Neutrophil (primary cell): ENCODE data around the gene COL6A2.

Experiments used
- H3K27ac ChIP-seq: fragments of 200-600 bp; sonication (generic); 2 replicates; pipeline ENCODE4 v1.5.1; 2016; ENCODE audit warnings: mild to moderate bottlenecking, moderate library complexity
- H3K27me3 ChIP-seq: fragments of 200-600 bp; sonication (generic); 2 replicates; pipeline ENCODE4 v1.6.0; 2016; ENCODE audit warnings: mild to moderate bottlenecking
- H3K36me3 ChIP-seq: fragments of 200-600 bp; sonication (generic); 2 replicates; pipeline ENCODE4 v1.5.1; 2017
- H3K4me1 ChIP-seq, 2 experiments: fragments of 200-600 bp in 1 of 2; sonication (generic) in 1 of 2; 1 replicate in 1 of 2; 2 replicates in 1 of 2; pipeline versions ENCODE4 v1.5.1 to v1.6.1; 2013 to 2016; ENCODE audit warnings: low read depth in 1 of 2, low read length in 1 of 2, mild to moderate bottlenecking in 1 of 2, moderate library complexity in 1 of 2; ENCODE audit not compliant: control insufficient read depth in 1 of 2, insufficient read depth in 1 of 2
- H3K4me3 ChIP-seq, 2 experiments: fragments of 200-600 bp in 1 of 2; sonication (generic) in 1 of 2; 1 replicate in 1 of 2; 2 replicates in 1 of 2; pipeline ENCODE4 v1.5.1; 2013 to 2016; ENCODE audit warnings: low read depth in 1 of 2, low read length in 1 of 2, mild to moderate bottlenecking in 1 of 2, moderate library complexity in 1 of 2
- H3K9me3 ChIP-seq: fragments of 200-600 bp; sonication (generic); 2 replicates; pipeline ENCODE4 v1.5.1; 2016
- TF ChIP-seq, protein P1 (sequence below): fragments of 200-600 bp; sonication (generic); IDR thresholded peaks from 2 replicates; pipeline ENCODE4 v1.5.1; 2016; ENCODE audit warnings: antibody characterized with exemption

The COL6A2 gene

DNA sequence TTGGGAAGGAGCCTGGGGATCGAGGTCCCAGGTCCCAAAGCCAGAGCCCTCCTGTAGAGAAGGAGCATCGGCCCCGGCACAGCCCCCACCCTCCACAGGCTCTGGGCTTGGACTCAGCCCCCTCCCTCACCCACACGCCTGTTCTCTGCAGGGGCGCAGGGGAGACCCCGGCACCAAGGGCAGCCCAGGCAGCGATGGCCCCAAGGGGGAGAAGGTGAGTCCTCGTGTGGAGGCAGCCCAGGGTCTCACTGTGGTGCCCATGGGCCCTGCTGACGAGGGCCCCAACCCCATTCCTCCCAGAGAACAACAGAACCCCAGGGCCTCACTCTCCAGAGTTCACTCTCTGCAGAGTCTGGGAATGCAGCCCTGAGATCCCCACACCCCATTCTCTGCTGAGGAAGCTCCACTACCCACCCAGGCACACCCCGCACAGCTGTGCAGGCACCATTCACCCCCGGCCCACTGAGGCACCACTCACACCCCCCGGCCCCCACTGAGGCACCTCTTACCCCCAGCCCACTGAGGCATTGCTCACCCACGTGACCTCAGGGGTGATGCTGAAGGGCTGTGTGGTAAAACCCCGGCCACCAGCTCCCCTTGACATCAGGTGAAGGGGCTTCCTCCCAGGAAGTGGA, 21.8 kb downstream of the COL6A2 start:
- Histone ChIP-seq H3K9me3 (no peaks in the 10 kb centered on the region), H3K27me3 (no peaks in the 10 kb centered on the region), H3K27ac (no peak overlapping the region), H3K4me1 (no peaks in the 10 kb centered on the region), H3K36me3 (no peaks in the 10 kb centered on the region), H3K4me3 (no peak overlapping the region)
- TF ChIP-seq, protein P1, sequence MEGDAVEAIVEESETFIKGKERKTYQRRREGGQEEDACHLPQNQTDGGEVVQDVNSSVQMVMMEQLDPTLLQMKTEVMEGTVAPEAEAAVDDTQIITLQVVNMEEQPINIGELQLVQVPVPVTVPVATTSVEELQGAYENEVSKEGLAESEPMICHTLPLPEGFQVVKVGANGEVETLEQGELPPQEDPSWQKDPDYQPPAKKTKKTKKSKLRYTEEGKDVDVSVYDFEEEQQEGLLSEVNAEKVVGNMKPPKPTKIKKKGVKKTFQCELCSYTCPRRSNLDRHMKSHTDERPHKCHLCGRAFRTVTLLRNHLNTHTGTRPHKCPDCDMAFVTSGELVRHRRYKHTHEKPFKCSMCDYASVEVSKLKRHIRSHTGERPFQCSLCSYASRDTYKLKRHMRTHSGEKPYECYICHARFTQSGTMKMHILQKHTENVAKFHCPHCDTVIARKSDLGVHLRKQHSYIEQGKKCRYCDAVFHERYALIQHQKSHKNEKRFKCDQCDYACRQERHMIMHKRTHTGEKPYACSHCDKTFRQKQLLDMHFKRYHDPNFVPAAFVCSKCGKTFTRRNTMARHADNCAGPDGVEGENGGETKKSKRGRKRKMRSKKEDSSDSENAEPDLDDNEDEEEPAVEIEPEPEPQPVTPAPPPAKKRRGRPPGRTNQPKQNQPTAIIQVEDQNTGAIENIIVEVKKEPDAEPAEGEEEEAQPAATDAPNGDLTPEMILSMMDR, result no peak

DNA sequence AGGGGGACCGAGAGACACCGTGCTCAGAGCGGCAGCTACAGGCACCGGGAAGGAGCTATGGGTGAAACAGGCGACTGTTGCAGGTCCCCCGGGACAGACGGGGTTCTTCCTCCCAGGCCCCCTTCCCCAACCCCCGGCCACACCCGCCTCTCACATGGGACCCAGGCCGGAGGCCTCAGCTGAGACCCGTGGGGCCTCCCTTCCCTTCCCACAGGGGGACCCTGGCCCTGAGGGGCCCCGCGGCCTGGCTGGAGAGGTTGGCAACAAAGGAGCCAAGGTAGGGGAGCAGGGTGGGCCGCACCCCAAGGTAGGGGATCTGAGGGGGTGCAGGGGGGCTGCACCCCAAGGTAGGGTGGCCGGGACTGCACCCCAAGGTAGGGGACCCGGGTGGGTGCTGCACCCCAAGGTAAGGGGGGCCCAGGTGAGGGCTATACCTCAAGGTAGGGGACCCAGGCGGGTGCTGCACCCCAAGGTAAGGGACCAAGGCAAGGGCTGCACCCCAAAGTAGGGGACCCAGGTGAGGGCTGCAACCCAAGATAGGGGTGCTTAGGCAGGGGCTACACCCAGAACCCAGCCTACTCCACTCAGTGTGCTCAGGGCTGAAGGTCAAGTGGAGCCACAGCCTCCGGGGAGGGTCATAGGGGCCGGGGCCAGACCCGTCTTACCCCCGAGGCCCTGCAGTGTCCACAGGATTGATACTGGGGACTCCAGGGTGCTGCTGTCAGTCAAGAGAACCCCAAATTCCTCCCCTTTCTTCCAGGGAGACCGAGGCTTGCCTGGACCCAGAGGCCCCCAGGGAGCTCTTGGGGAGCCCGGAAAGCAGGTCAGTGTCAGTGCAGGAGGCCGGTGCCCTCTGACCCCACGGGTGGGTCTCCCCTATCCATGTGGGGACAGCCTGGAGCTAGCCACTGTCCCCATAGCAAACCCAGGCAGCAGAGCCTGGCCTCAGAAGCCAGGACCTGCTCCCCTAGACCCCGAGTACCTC, 22.7 kb downstream of the COL6A2 start:
- Histone ChIP-seq H3K27ac (no peak overlapping the region), H3K27me3 (no peaks in the 10 kb centered on the region), H3K4me3 (no peak overlapping the region), H3K36me3 (no peaks in the 10 kb centered on the region), H3K9me3 (no peaks in the 10 kb centered on the region), H3K4me1 (no peaks in the 10 kb centered on the region)
- TF ChIP-seq, protein P1, result no peak

DNA sequence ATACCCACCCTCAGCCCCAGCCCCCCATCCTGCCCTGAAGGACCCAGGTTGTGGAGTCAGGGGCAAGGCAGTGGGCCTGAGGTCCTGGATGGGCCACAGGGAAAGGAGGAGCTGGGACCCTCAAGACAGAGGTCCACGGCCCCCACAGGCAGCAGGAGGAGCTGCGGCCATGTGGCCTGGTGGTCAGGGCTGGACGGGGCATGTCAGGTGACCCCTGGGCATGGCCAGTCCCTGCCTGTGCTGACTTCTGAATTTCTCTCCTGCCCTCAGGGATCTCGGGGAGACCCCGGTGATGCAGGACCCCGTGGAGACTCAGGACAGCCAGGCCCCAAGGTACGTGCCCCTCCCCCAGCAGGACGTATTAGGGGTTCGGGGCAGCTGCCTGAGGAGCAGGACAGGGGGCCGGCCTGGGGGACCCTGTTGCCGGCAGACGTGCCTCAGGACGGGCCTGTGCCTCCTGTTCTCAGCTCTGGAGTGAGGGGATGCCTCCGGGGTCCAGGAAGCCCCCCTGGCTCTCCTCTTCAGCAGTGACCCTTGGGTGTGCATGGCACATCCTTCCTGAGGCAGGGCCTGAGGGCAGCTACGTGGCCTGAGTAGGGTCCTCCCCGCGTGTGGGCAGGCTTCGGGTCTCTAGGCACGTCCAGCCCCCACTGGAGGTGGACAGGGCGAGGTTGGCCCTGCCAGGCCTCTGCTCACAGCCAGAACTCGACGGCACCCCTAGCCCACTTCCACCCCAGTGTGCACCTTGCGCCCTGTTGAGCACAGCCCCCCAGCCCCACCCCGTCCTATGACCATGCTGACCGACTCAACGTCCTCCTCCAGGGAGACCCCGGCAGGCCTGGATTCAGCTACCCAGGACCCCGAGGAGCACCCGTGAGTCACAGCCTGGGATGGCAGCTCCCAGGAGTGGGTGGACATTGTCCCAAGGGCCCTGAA, 23.6 kb downstream of the COL6A2 start:
- TF ChIP-seq, protein P1, result no peak
- Histone ChIP-seq H3K27ac (no peak overlapping the region), H3K27me3 (no peaks in the 10 kb centered on the region), H3K4me3 (no peak overlapping the region), H3K4me1 (no peaks in the 10 kb centered on the region), H3K9me3 (no peaks in the 10 kb centered on the region), H3K36me3 (no peaks in the 10 kb centered on the region)

DNA sequence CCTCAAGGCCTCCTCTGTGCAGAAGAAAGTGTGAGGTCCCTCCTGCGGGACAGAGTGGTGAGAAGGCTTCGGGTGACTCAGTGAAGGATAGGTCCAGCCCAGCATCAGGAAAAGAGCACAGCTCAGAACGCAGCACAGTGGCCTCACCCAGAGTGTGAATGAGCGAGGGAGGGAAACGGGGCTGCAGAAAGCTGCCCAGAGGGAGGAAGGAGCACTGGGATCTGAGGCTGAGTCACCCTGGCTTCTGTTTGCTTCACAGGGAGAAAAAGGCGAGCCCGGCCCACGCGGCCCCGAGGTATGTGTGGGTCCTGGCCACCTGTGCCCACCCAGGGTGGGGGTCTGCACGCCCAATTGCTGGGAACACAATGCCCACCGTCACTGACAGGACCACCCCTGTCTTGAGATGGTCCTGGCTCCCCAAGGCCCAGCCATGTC, 24.3 kb downstream of the COL6A2 start:
- H3K9me3 ChIP-seq, result no peaks in the 10 kb centered on the region
- no peak overlapping the region for H3K4me3 ChIP-seq
- H3K27me3 ChIP-seq, result no peaks in the 10 kb centered on the region
- TF ChIP-seq, protein P1, result no peak
- H3K36me3 ChIP-seq, result no peaks in the 10 kb centered on the region
- no peaks in the 10 kb centered on the region for H3K4me1 ChIP-seq
- H3K27ac ChIP-seq, result no peak overlapping the region
